HepG2 (cell line): ENCODE results near the gene TRMT10C. TPM values are rescaled to one million over a fixed set of nuclear protein-coding genes. Genes with fewer than 3 reads are reported as not detected.

Experiments used
- ATAC-seq: fragments of 200-7000 bp; cut with Tn5 transposase; 3 replicates; pipeline ENCODE4 v1.9.1; 2020; ENCODE audit warnings: mild to moderate bottlenecking, moderate library complexity
- BruUV-seq: library from RNA; stranded (reverse); fragments of 400-500 nt; replicated peaks from 2 replicates; lab custom pipeline; 2021; lab: Mats Ljungman, UMichigan
- CTCF ChIA-PET: fragments of 300-600 bp; formaldehyde crosslinking; extraction: SDS; loops from one replicate; lab custom pipeline; 2021; ENCODE audit warnings: low total read pairs, inconsistent platforms, low intra/inter-chr PET ratio; lab: Yijun Ruan, JAX
- POLR2A ChIA-PET: fragments of 350-600 bp; sonication (Branson Sonifier 250); formaldehyde crosslinking; loops from one replicate; lab custom pipeline; 2020; ENCODE audit warnings: antibody characterized with exemption, inconsistent platforms; lab: Yijun Ruan, JAX
- DNase-seq: peaks from one replicate; pipeline ENCODE4 v3.0.0-alpha.2; 2015; ENCODE audit warnings: low spot score
- FAIRE-seq: peaks from 3 replicates; lab custom pipeline; 2011; peaks lifted over from hg19 to GRCh38; lab: Jason Lieb, UNC
- H2AFZ ChIP-seq: one replicate; pipeline ENCODE4 v1.6.1; 2011; ENCODE audit warnings: low read length, inconsistent platforms
- H3K27ac ChIP-seq: fragments of 300-600 bp; 3 replicates; pipeline ENCODE4 v1.8.0; 2011; ENCODE audit warnings: mixed run types, mild to moderate bottlenecking, mixed read lengths, low read length, inconsistent platforms; ENCODE audit not compliant: insufficient read depth; ENCODE audit errors: extremely low read length
- H3K27me3 ChIP-seq, 2 experiments: fragments of 200-600 bp in 1 of 2; 2 replicates in 1 of 2; 3 replicates in 1 of 2; pipeline versions ENCODE4 v1.6.0 to v1.8.0; 2011; ENCODE audit warnings: low read length in 2 of 2, mild to moderate bottlenecking in 2 of 2, moderate library complexity in 2 of 2, inconsistent platforms in 1 of 2; ENCODE audit not compliant: insufficient read depth in 2 of 2, control insufficient read depth in 1 of 2
- H3K36me3 ChIP-seq, 2 experiments: fragments of 200-600 bp in 1 of 2; replicated peaks in 1 of 2; 2 replicates in 1 of 2; 3 replicates in 1 of 2; pipeline versions ENCODE4 v1.5.1 to v1.8.0; 2011; ENCODE audit warnings: low read length in 2 of 2, inconsistent platforms in 1 of 2; ENCODE audit not compliant: insufficient read depth in 2 of 2, control insufficient read depth in 1 of 2
- H3K4me1 ChIP-seq: 2 replicates; pipeline ENCODE4 v1.5.1; 2012; ENCODE audit warnings: low read length, inconsistent platforms; ENCODE audit not compliant: insufficient read depth
- H3K4me2 ChIP-seq: 2 replicates; pipeline ENCODE4 v1.6.0; 2011; ENCODE audit warnings: low read depth, low read length, inconsistent platforms
- H3K4me3 ChIP-seq, 3 experiments: fragments of 200-600 bp in 1 of 3; sonication (generic), shearing (Covaris generic) in 1 of 3; replicated peaks in 1 of 3; 2 replicates each; pipeline ENCODE4 v1.5.1; 2011 to 2016; ENCODE audit warnings: low read length in 3 of 3, inconsistent platforms in 2 of 3, low read depth in 2 of 3, mild to moderate bottlenecking in 2 of 3, control low read depth in 1 of 3, mixed read lengths in 1 of 3; ENCODE audit not compliant: insufficient read depth in 1 of 3
- H3K79me2 ChIP-seq: one replicate; pipeline ENCODE4 v1.6.1; 2011; ENCODE audit warnings: low read length, inconsistent platforms; ENCODE audit not compliant: insufficient read depth
- H3K9ac ChIP-seq: 2 replicates; pipeline ENCODE4 v1.6.0; 2011; ENCODE audit warnings: mild to moderate bottlenecking, low read depth, low read length, inconsistent platforms; ENCODE audit not compliant: insufficient read depth
- H3K9me3 ChIP-seq: 2 replicates; pipeline ENCODE4 v1.5.1; 2012; ENCODE audit warnings: mild to moderate bottlenecking, low read length
- H4K20me1 ChIP-seq: 2 replicates; pipeline ENCODE4 v1.6.0; 2011; ENCODE audit warnings: inconsistent platforms, mild to moderate bottlenecking, low read length, moderate library complexity; ENCODE audit not compliant: insufficient read depth
- ARNT2 ChIP-seq: sonication (generic); formaldehyde crosslinking; IDR thresholded peaks from 2 replicates; pipeline ENCODE4 v1.8.0; 2022; ENCODE audit warnings: mild to moderate bottlenecking, low read depth, missing genetic modification reagents, moderate library complexity
- BRD4 ChIP-seq: sonication (generic); formaldehyde crosslinking; IDR thresholded peaks from 2 replicates; pipeline ENCODE4 v1.4.0; 2020; ENCODE audit warnings: missing genetic modification reagents
- CHCHD3 ChIP-seq: sonication (generic); formaldehyde crosslinking; IDR thresholded peaks from 2 replicates; pipeline ENCODE4 v1.8.0; 2022; ENCODE audit warnings: mild to moderate bottlenecking, missing genetic modification reagents, moderate library complexity
- FOXA1 ChIP-seq, 2 experiments: fragments of 450-650 bp in 1 of 2; sonication (generic) in 1 of 2; formaldehyde crosslinking in 1 of 2; IDR thresholded peaks; 2 replicates each; pipeline versions ENCODE4 v1.4.0 to v1.6.1; 2016 to 2020; ENCODE audit warnings: missing genetic modification reagents in 1 of 2
- HDAC6 ChIP-seq: fragments of 200-600 bp; sonication (generic); IDR thresholded peaks from 2 replicates; pipeline ENCODE4 v1.7.0; 2017; ENCODE audit warnings: mild to moderate bottlenecking, antibody characterized with exemption, low read length, low read depth
- IRX3 ChIP-seq: sonication (generic); formaldehyde crosslinking; IDR thresholded peaks from 2 replicates; pipeline ENCODE4 v1.8.1; 2023; ENCODE audit warnings: mild to moderate bottlenecking, low read depth, missing genetic modification reagents, borderline replicate concordance
- ISL2 ChIP-seq: sonication (generic); formaldehyde crosslinking; IDR thresholded peaks from 2 replicates; pipeline ENCODE4 v1.5.0; 2020; ENCODE audit warnings: missing genetic modification reagents
- KLF9 ChIP-seq: IDR thresholded peaks from 2 replicates; pipeline ENCODE4 v1.6.1; 2016; ENCODE audit warnings: low read depth
- PCBP1 ChIP-seq: fragments of 200-400 bp; formaldehyde crosslinking; IDR thresholded peaks from 2 replicates; pipeline ENCODE4 v1.6.1; 2017; ENCODE audit warnings: mild to moderate bottlenecking, low read depth, low read length, borderline replicate concordance
- PHB2 ChIP-seq: fragments of 450-650 bp; IDR thresholded peaks from 2 replicates; pipeline ENCODE4 v1.6.1; 2018; ENCODE audit not compliant: partially characterized antibody
- RBM39 ChIP-seq: fragments of 200-400 bp; formaldehyde crosslinking; IDR thresholded peaks from one replicate; pipeline ENCODE4 v1.6.1; 2018; ENCODE audit warnings: antibody characterized with exemption, mild to moderate bottlenecking, low read depth, low read length; ENCODE audit not compliant: poor library complexity, severe bottlenecking
- SOX13 ChIP-seq, 3 experiments: fragments of 450-650 bp in 1 of 3; sonication (generic) in 1 of 3; formaldehyde crosslinking in 1 of 3; IDR thresholded peaks in 2 of 3; conservative IDR thresholded peaks in 1 of 3; 2 replicates each; pipeline versions ENCODE4 v1.5.0 to v1.6.1; 2016 to 2020; ENCODE audit warnings: antibody characterized with exemption in 1 of 3, mild to moderate bottlenecking in 1 of 3, missing compliant biosample characterization in 1 of 3, missing genetic modification reagents in 1 of 3, moderate library complexity in 1 of 3
- STAG1 ChIP-seq: sonication (generic); formaldehyde crosslinking; IDR thresholded peaks from 2 replicates; pipeline ENCODE4 v1.4.0; 2020; ENCODE audit warnings: missing genetic modification reagents
- SUZ12 ChIP-seq: fragments of 150-350 bp; IDR thresholded peaks from 2 replicates; pipeline ENCODE4 v1.6.1; 2014; ENCODE audit warnings: low read depth, low read length
- TCF7L2 ChIP-seq: IDR thresholded peaks from 2 replicates; pipeline ENCODE4 v1.6.1; 2011; ENCODE audit warnings: mild to moderate bottlenecking, low read depth, low read length, moderate library complexity
- TGIF2 ChIP-seq: IDR thresholded peaks from 2 replicates; pipeline ENCODE4 v1.6.1; 2016; ENCODE audit warnings: control low read depth, missing compliant biosample characterization
- ZKSCAN1 ChIP-seq: fragments of 150-350 bp; IDR thresholded peaks from 2 replicates; pipeline ENCODE4 v1.6.1; 2014; ENCODE audit warnings: low read length
- ZNF17 ChIP-seq: sonication (generic); formaldehyde crosslinking; IDR thresholded peaks from 2 replicates; pipeline ENCODE4 v1.5.0; 2020; ENCODE audit warnings: mild to moderate bottlenecking, missing genetic modification reagents
- ZNF3 ChIP-seq: IDR thresholded peaks from 2 replicates; pipeline ENCODE4 v1.7.0; 2017; ENCODE audit warnings: inconsistent platforms
- ZNF343 ChIP-seq: sonication (generic); formaldehyde crosslinking; IDR thresholded peaks from 2 replicates; pipeline ENCODE4 v1.4.0; 2020; ENCODE audit warnings: mild to moderate bottlenecking, missing genetic modification reagents
- ZNF44 ChIP-seq: sonication (generic); formaldehyde crosslinking; IDR thresholded peaks from 2 replicates; pipeline ENCODE4 v1.5.1; 2020; ENCODE audit warnings: mild to moderate bottlenecking, missing genetic modification reagents
- ZNF451 ChIP-seq: sonication (generic); formaldehyde crosslinking; IDR thresholded peaks from 2 replicates; pipeline ENCODE4 v1.5.0; 2020; ENCODE audit warnings: mild to moderate bottlenecking, missing genetic modification reagents
- ZNF496 ChIP-seq: sonication (generic); formaldehyde crosslinking; IDR thresholded peaks from 2 replicates; pipeline ENCODE4 v1.8.1; 2023; ENCODE audit warnings: mild to moderate bottlenecking, moderate library complexity, missing genetic modification reagents; ENCODE audit not compliant: insufficient replicate concordance
- ZNF766 ChIP-seq: sonication (generic); formaldehyde crosslinking; IDR thresholded peaks from 2 replicates; pipeline ENCODE4 v1.5.0; 2020; ENCODE audit warnings: missing genetic modification reagents, borderline replicate concordance
- WGBS: methylation state at CpG from one replicate; pipeline ENCODE4 v1.1.6; 2017; ENCODE audit warnings: low lambda C conversion rate; 5-methylcytosine and 5-hydroxymethylcytosine counted together
- in situ Hi-C: cut with HindIII; loops from 2 replicates; pipeline ENCODE4 v1.10.0; 2017; ENCODE audit warnings: low pct_unique_long_range_greater_than_20kb; ENCODE audit not compliant: extremely low pct_ligation_motif_present
- intact Hi-C: fragments of 100-400 bp; cut with micrococcal nuclease; formaldehyde crosslinking; loops from one replicate; pipeline ENCODE4 v1.10.0; 2022; ENCODE audit not compliant: unreplicated experiment
- polyA plus RNA-seq, 8 experiments: library from polyadenylated mRNA; depleted of rRNA in 3 of 8; stranded (reverse) in 7 of 8; unstranded in 1 of 8; fragments of >200 nt; fragmentation: Illumina TruSeq in 4 of 8; extraction: Trizol in 4 of 8; gene quantifications; 2 replicates each; pipeline versions ENCODE4 v1.2.1 to v1.2.3, GENCODE V29; 2011 to 2016; ENCODE audit warnings: low read depth in 4 of 8, missing spikeins in 1 of 8, mixed read lengths in 1 of 8; ENCODE audit not compliant: insufficient read depth in 1 of 8
- total RNA-seq, 5 experiments: library from RNA; depleted of rRNA; stranded (reverse); fragments of >200 nt; fragmentation: Illumina TruSeq; extraction: Trizol; gene quantifications; 2 replicates each; pipeline ENCODE4 v1.2.3, GENCODE V29; 2016; ENCODE audit warnings: low read depth in 1 of 5

The TRMT10C gene
- total and polyA plus RNA-seq, 2 of the 13 experiments (the other 11 are each of a cell fraction or from before 2014, with no cell fraction given), result 10.8 to 39.2 TPM

DNA sequence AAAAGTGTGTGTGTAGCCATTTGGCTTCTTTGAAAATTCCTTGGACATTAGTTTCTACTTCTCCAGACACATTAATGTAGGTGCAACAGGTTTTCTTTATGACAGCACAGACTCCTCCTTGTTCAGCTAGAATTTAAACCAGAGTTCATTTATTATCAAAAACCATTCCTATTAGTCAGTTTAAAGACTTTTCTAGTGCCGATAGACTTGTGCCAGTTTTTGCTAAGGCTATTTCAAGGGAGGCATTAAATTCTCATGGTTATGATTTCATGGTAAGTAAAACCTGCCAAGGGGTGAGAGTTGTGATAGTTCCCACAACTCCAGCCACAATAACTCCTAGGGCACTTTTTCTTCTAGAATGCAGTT is 28.1 kb upstream of the TRMT10C start:
- H3K4me3 ChIP-seq, result no peak overlapping the region
- no peak for DNase-seq
- no peak overlapping the region for H3K27ac ChIP-seq
- no peaks in the 10 kb centered on the region for H4K20me1 ChIP-seq
- in situ Hi-C loops, result no loop called here
- WGBS, result 0% methylated on average over 1 of the region's 1 CpG
- CTCF ChIA-PET, result no interaction called here
- FAIRE-seq, result no peak
- H3K4me1 ChIP-seq, result no peaks in the 10 kb centered on the region
- no peaks in the 10 kb centered on the region for H3K79me2 ChIP-seq
- no peak overlapping the region for H3K9ac ChIP-seq
- no TSS peak for BruUV-seq
- intact Hi-C loops, result no loop called here
- H3K36me3 ChIP-seq, result no peaks in the 10 kb centered on the region
- 0 out of 5 replicates have a peak, but pooled peaks cover 0 to 7% of the 10 kb centered on the region in 2 experiments for H3K27me3 ChIP-seq
- no peak overlapping the region for H2AFZ ChIP-seq
- POLR2A ChIA-PET, result no interaction called here
- no peaks in the 10 kb centered on the region for H3K9me3 ChIP-seq
- no peak for ATAC-seq
- TF ChIP-seq KLF9 (CRISPR knock-in tag) (no peak), SUZ12 (no peak), FOXA1 (IDR thresholded peaks at IDR 0.05) (no peak), FOXA1 (CRISPR knock-in tag; IDR thresholded peaks at IDR 0.05) (no peak), CHCHD3 (CRISPR knock-in tag) (no peak), HDAC6 (no peak), PCBP1 (no peak), TCF7L2 (no peak), STAG1 (CRISPR knock-in tag) (no peak), ZNF17 (no peak), ARNT2 (CRISPR knock-in tag) (no peak)
- no peak overlapping the region for H3K4me2 ChIP-seq

DNA sequence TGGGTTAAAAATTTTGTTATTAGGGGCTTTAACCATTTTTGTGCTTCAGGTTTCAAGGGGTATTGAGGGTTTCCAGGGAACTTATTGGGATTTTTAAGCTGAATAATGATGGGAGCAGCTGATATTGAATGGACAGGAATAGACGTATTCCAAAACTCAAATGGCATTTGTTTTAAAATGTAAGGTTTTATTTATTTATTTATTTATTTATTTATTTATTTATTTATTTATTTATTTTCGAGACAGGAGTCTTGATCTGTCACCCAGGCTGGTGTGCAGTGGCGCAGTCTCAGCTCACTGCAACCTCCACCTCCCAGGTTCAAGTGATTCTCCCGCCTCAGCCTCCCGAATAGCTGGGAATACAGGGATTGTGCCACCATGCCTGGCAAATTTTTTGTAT is 26.4 kb upstream of the TRMT10C start:
- Histone ChIP-seq H3K9me3 (no peaks in the 10 kb centered on the region), H3K4me2 (no peak overlapping the region), H3K36me3 (no peaks in the 10 kb centered on the region), H3K4me3 (no peak overlapping the region), H3K79me2 (no peaks in the 10 kb centered on the region), H3K4me1 (no peaks in the 10 kb centered on the region), H2AFZ (no peak overlapping the region), H3K27me3 (0 out of 5 replicates have a peak, but pooled peaks cover 0 to 7% of the 10 kb centered on the region in 2 experiments), H3K9ac (no peak overlapping the region), H4K20me1 (no peaks in the 10 kb centered on the region), H3K27ac (no peak overlapping the region)
- FAIRE-seq, result no peak
- in situ Hi-C loops (no loop called here), intact Hi-C loops (no loop called here)
- ChIA-PET CTCF (no interaction called here), POLR2A (interaction anchor here (1.3 kb wide), 1 partner anchor 26 kb away, joined by 4 read pairs; the partner anchor contains the start of gene TRMT10C)
- BruUV-seq, result no TSS peak
- DNase-seq, result no peak
- no peak for ATAC-seq
- 52% methylated on average over 5 of the region's 5 CpGs for WGBS
- TF ChIP-seq PHB2, result no peak
- TF ChIP-seq ZNF766 (CRISPR knock-in tag), result no peak
- TF ChIP-seq ZNF451 (CRISPR knock-in tag), result no peak
- no peak for TF ChIP-seq IRX3 (CRISPR knock-in tag)
- no peak for TF ChIP-seq ZNF3 (CRISPR knock-in tag)
- no peak for TF ChIP-seq BRD4 (CRISPR knock-in tag)
- no peak for TF ChIP-seq ISL2 (CRISPR knock-in tag)
- no peak for TF ChIP-seq TGIF2 (CRISPR knock-in tag)
- no peak for TF ChIP-seq ZNF44 (CRISPR knock-in tag)
- TF ChIP-seq SOX13 (IDR thresholded peaks at IDR 0.05), result no peak
- no peak for TF ChIP-seq SOX13 (CRISPR knock-in tag; conservative IDR thresholded peaks at IDR 0.05 in 1 of 2, IDR thresholded peaks at IDR 0.05 in 1 of 2)
- TF ChIP-seq ZKSCAN1, result no peak
- no peak for TF ChIP-seq ZNF496 (CRISPR knock-in tag)
- TF ChIP-seq RBM39, result no peak
- no peak for TF ChIP-seq ZNF343
